Measurements from ENCODE around the gene C10orf67.
"Not testable (repeated sequence)": the region's sequence is repeated elsewhere in the genome, so short reads cannot be mapped to it uniquely, and the experiment has no call there.

Gene C10orf67

DNA sequence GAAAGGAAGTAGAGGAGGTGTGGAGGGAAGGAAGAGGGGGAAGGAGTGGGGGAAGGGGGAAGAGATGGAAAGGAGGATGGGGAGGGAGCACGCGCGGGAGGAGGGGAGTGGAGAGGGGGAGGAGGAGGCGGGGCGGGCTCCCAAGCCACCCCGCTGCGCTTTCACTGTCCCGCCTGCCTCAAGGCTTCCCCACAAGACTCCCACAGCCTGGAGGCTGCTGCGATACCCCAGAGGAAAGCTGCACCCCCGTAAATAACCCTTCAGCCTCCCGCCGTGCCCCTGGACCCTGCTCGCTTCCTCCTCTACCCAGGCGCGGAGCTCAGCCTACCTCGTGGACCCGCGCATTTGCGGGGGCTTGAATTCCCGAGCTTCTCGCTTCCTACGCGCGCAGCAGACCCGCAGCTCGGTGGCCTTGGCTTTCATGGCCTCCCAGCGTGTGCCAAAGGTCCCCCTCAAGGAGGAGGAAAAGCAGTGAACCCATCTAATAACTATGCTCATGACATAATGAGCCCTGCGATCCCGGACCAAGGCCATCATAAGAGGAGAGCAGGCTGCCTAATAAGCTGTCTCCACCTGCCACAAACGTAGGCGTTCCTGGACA, at the start of gene C10orf67:
C10orf67 (minus strand) TSS at position 557 of the 601 bp plus-strand sequence; CDS start at position 534, 23 bp downstream.
- peak in 1 of 2 experiments; percentile 62 for DNase-seq

DNA sequence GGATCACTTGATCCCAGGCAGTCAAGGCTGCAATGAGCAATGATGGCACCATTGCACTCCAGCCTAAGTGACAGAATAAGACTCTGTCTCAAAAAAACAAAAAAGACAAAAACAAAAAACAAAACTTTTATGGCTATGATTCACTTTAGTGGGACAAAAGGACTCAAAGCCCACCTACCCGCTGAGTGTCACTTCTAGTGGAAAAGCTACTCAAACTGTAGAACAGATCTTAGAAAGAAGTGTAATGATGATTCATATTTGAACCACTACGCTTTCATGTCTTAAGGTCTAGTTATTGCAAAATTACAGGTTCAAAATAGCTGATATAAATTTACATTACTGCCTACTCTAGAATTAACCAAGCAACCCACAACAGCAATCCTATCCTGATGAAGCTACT, 47.2 kb upstream of the C10orf67 start:
- DNase-seq, result no peak

GRCh38 chr10:23390809-23391208, 46.2 kb upstream of the C10orf67 start:
- DNase-seq, result no peak

DNA sequence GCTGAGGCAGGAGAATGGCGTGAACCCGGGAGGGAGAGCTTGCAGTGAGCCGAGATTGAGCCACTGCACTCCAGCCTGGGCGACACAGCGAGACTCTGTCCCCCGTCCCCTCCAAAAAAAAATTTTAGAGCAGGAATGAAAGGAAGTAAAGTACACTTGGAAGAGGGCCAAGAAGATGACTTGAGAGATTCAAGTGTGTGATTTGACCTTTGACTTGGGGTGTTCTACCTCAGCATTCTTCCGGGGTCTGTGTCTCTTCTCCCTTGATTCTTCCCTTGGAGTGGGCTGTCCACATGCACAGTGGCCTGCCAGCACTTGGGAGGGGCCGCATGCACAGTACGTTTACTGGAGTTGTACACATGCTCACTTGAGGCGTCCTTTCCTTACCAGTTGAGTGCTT, 45.8 kb upstream of the C10orf67 start:
- DNase-seq, result not testable (repeated sequence)

DNA sequence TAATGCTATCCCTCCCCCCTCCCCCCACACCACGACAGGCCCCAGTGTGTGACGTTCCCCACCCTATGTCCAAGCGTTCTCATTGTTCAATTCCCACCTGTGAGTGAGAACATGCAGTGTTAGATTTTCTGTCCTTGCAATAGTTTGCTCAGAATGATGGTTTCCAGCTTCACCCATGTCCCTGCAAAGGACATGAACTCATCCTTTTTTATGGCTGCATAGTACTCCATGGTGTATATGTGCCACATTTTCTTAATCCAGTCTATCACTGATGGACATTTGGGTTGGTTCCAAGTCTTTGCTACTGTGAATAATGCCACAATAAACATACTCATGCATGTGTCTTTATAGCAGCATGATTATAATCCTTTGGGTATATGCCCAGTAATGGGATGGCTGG, 42.9 kb upstream of the C10orf67 start:
- DNase-seq, result not testable (repeated sequence)

GRCh38 chr10:23386052-23386451, 41.5 kb upstream of the C10orf67 start:
- DNase-seq, result no peak

- DNase-seq, result no peak
These were observed 39.8 kb upstream of the C10orf67 start for GRCh38 chr10:23384364-23384763.

DNA sequence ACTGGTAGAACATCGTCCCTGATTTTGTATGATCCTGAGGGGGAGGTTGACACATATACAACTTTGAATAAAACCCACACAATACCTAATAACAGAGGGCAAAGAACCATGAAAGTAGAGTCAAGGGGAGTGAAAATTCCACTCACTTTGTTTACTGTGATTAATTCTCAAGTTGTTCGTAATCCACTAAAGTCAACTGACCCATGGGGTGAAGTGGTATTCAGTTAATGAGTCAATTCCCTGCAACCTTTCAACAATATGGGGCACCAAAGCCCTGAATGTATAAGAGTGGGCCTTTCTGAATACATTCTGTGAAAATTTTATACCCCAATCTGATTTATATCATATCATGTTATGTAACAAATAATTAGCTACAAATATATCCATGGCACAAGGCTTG, 39.0 kb upstream of the C10orf67 start:
- DNase-seq, result no peak

DNA sequence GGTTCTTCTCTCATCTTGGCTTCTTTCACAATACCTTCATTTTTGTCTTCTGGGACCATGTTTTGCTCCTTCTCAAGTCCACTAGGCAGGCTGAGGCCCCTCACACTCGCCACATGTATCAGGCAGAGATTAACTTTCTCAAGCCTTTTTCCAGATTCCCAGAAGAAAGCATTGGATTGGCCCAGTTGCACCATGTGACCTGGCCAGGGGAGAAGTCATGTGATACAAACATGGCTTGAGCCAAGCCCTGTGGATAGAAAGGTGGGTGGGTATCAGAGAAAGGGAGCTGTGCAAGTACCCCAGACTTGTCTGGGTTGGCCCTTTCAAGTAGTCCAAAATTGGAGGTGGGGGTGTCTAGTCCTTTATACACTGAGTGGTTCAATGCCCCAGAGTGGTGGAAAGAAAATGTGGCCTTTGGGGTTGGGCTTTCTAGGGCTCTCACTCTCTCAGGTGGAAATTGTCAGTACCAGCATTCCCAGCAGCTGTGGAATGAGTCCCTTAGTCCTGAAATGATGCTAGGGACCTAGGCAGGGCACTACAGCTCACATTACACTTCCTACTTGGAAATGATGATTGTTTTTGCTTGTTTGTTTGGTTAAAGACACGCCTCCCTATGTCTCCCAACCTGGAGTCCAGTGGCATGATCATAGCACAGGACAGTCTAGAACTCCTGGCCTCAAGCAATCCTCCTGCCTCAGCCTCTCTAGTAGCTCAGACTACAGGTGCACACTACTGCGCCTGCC, 36.9 kb upstream of the C10orf67 start:
- no peak for DNase-seq

- DNase-seq, result no peak
These were observed 35.1 kb upstream of the C10orf67 start for GRCh38 chr10:23379686-23380085.

DNA sequence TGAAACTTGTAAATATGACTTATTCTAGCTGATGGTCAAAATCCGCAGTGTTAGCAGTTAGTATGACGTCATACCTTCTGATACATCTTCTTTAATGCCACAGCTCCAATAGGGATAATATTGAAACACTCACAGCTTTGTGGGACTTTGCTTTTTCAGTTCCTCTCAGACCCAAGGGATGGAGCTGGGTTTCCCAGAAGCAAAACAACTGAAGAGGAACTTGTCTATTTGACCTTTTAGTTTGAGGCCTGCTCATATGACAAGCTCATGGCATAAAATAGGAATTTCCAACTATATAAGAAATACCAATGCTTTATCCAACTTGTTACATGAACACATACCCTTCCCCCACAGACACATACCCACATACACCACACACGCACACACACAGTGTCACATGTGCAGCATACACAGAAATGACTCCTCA, 31.6 kb upstream of the C10orf67 start:
- no peak for DNase-seq

DNA sequence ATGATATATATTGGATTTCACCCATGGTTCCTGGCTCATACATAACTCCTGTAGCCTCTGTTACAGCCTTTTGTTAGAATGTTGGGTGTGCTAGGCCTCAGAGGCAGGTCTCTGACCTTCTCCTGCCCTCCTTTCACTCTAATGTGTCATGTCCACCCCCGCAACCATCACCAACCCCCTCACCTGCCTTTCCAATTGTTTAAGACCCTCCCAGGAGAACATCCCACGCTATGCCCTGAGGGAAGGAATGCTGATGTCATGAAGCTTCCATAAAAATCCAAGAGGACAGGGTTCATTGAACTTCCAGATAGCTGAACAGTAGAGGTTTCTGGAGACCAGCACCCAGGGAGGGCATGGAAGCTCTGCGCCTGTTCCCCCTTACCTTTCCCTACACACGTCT, 30.8 kb upstream of the C10orf67 start:
- DNase-seq, result no peak

- DNase-seq, result no peak
These were observed 28.6 kb upstream of the C10orf67 start for GRCh38 chr10:23373156-23373555.

GRCh38 chr10:23371073-23371472, 26.5 kb upstream of the C10orf67 start:
- DNase-seq, result no peak

- no peak for DNase-seq
These were observed 25.5 kb upstream of the C10orf67 start for GRCh38 chr10:23370106-23370505.

DNA sequence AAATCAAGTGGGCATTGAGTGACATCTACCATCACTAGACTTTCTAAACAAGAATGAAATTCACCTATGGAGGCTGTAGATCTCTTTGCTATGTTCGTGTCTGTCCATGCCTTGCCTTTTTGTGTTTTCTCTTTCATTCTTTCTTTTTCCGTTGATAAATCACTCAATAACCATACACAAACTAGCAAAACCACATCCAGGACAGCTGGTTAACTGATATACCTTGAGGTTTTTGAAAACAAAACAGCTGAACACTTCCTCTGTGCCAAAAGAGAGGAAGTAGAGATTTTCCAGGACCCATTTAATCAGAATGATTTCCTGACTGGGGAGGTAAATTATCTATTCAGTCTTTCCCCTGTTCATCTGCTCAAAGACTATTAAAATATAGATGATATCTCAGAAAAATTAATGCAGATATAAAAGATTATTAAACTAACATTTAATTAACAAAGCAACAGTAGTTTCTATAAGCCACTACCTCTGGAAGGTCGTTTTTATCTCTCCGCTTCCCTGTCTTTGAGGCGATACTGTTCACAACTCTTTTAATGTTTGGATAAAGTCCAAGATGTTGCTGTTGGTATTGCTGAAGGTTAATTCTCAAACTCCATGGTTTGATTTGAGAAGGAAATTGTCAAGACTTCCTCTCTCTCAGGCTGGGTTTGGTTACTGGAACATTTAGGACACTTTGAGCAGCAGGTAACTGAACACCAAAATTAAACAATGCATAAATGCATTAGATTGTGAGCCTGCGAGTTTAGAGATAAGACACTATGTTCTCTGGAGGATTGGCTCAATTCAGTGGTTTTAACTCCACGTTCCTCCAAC, 24.4 kb upstream of the C10orf67 start:
- DNase-seq, result no peak

DNA sequence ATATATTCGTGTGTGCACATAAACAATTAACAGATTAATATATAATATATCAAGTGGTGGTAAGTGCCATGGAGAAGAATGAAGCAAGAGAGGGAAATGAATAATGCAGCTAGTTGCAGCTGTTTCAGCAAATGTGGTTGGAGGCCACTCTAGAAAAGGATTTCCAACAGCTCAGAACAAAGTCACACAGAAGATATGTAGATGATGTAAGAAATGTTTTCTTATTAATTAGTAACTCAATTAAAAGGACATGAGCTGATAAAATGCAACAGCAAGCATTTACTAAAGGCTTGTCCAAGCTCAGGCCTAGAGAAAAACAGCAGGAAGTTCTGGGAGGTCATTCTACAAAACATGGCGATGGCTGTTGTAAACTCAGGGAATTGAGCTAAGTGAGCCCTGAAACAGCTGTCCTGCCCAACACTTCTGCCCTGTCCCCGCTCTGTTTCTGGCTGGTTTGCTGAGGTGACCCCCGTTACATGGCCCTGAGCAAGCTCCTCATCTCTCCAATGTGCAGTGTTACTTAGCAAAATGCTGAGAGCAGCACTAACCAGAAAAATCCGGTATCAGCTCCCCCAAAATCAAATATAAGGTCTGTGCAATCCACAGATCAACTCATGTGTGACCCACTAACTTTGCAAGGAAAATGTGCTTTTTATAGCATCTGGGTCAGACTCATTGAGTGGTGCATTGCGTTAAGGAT, 23.4 kb upstream of the C10orf67 start:
- DNase-seq, result no peak

DNA sequence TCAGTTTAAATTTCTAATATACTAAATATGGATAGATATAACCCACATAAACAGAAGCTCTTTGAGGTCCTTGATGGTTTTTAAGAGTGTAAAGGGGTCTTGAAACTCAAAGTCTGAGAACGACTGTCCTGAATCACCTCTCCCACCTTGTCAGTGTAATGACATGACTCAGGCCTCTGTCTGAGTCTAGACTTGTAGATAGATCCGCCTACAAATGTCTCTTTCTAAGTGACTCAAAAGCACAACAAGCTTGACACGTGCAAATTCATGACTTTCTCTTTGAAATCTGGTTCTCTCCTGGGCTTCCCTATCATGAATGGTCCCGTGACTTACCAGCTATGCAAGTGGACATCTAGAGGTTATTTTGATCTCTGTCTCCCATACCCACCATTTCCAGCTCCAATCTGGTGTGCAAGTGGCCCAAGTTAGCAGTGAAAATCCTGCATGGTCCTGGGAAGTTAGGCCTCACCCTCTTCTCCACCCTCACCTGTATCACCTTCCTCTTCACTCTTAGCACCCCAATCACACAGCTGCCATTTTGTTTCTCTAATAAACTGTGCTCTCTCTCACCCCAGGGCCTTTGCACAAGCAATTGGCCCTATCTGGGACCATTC, 20.9 kb upstream of the C10orf67 start:
- DNase-seq, result not testable (repeated sequence)

DNA sequence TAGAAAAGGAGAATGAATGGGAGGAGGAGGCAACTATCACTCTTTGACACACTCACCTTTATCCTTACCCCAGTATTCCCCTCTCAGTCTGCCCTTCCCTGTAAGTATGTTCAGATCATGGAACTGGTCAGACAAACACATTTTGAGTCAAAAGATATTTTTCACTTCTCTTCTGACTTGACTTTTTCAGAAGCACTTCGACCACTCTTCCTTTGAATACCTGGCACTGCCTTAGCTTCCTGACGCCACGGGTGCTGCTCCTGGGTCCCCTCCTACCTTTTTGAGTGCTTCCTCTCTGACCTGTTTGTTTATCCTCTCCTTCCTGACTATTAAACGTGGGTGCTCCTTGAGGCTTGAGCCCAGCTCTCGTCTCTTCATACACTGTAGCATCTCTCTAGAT, 19.8 kb upstream of the C10orf67 start:
- no peak for DNase-seq

DNA sequence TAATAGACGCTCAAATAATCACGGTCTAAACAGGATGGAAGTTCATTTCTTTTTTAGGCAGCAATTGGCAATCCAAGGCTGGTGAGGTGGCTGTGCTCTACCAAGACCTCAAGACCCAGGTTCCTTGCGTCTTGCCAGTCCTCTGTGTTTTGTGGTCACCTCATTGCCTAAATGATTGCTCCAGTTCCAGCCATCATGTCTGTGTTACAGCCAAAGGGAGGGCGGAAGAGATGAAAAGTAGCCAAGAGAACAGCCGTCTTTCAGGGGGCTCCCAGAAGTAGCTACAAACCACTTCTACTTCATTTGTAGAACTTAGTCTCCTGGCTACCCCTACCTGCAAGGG, 19.2 kb upstream of the C10orf67 start:
- DNase-seq, result no peak

DNA sequence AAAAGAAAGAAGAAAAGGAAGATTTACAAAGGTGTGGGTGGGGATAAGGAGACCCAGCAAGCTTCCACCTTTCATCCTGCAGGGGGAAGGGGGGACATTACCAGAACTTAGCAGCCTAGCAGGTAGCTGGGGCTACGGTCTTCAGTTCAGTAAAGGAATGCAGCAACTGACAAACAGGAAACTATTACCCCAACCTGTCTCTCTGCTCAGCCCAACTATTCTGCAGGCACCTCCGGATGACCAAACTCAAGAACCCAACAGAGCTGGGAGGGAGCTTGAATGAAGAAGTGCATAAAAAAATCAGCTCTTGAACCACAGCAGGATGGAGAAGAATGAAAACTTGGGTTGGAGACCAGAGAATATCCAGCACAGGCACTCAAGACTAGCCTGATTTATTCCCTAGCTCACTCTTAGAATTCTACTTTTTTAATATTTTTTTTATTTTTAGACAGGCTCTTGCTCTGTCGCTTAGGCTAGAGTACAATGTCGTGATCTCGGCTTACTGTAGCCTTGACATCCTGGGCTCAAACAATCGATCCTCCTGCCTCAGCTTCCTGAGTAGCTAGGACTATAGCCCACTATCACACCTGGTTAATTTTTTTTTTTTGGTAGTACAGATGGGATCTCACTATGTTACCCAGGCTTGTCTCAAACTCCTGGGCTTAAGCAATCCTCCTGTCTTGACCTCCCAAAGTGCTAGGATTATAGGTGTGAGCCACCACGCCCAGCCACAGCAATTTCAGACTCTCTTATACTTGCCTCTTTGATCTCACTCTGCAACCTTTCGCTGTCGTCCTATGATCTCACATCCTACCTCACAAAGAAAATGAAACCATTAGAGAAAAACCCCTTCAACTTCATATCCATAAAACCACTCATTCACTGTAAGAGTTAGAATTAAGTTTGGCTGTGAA, 18.5 kb upstream of the C10orf67 start:
- no peak for DNase-seq

All from NCI-H526 (cell line).